HG02870 (cell line): Measurements from ENCODE around the gene TRIM10.
"Not testable (repeated sequence)": the region's sequence is repeated elsewhere in the genome, so short reads cannot be mapped to it uniquely, and the experiment has no call there.

Source experiments
- ATAC-seq: cut with Tn5 transposase; IDR thresholded peaks from one replicate; pipeline ENCODE4 v1.9.1; 2021; ENCODE audit warnings: mild to moderate bottlenecking, moderate library complexity; ENCODE audit not compliant: unreplicated experiment

Gene TRIM10

GRCh38 chr6:30172681-30173080 lies 11.7 kb upstream of the TRIM10 start:
- no peak for ATAC-seq

- no peak for ATAC-seq
Observed at GRCh38 chr6:30171677-30172471, 10.9 kb upstream of the TRIM10 start.

GRCh38 chr6:30169658-30170614 lies 8.9 kb upstream of the TRIM10 start:
- ATAC-seq: no peak

- no peak for ATAC-seq
Observed at GRCh38 chr6:30168741-30169140, 7.7 kb upstream of the TRIM10 start.

- ATAC-seq: no peak
Observed at GRCh38 chr6:30167101-30167500, 6.1 kb upstream of the TRIM10 start.

- ATAC-seq: not testable (repeated sequence)
Observed at GRCh38 chr6:30165238-30165637, 4.2 kb upstream of the TRIM10 start.

GRCh38 chr6:30164714-30165113 lies 3.7 kb upstream of the TRIM10 start:
- ATAC-seq: no peak

- no peak for ATAC-seq
Observed at GRCh38 chr6:30163918-30164654, 3.1 kb upstream of the TRIM10 start.

GRCh38 chr6:30163090-30163917 lies 2.3 kb upstream of the TRIM10 start, which contains the start of gene TRIM15:
Gene TRIM15 (plus strand): TSS chr6:30163546. CDS start chr6:30163685, 139 bp downstream.
- no peak for ATAC-seq

- ATAC-seq: no peak
Observed at GRCh38 chr6:30162265-30163089, 1.5 kb upstream of the TRIM10 start.

GRCh38 chr6:30160008-30160784 lies 815 bp downstream of the TRIM10 start:
- no peak for ATAC-seq

- no peak for ATAC-seq
Observed at GRCh38 chr6:30158475-30159040, 2.5 kb downstream of the TRIM10 start.

- no peak for ATAC-seq
Observed at GRCh38 chr6:30157999-30158398, 3.0 kb downstream of the TRIM10 start.

- ATAC-seq: no peak
Observed at GRCh38 chr6:30157581-30157980, 3.4 kb downstream of the TRIM10 start.

- ATAC-seq: no peak
Observed at GRCh38 chr6:30156774-30157173, 4.2 kb downstream of the TRIM10 start.

GRCh38 chr6:30156262-30156599 lies 4.8 kb downstream of the TRIM10 start:
- no peak for ATAC-seq

GRCh38 chr6:30155520-30156261 lies 5.3 kb downstream of the TRIM10 start:
- ATAC-seq: no peak
